Measurements from ENCODE around the gene DPEP1. TPM values are rescaled to one million over a fixed set of nuclear protein-coding genes. Genes with fewer than 3 reads are reported as not detected.
A peak's percentile ranks its signal among the peaks of the same experiment; 100 is the strongest.
"Not testable (repeated sequence)": the region's sequence is repeated elsewhere in the genome, so short reads cannot be mapped to it uniquely, and the experiment has no call there.

The DPEP1 gene
- total RNA-seq, 1 donor: 0.36 TPM

DNA sequence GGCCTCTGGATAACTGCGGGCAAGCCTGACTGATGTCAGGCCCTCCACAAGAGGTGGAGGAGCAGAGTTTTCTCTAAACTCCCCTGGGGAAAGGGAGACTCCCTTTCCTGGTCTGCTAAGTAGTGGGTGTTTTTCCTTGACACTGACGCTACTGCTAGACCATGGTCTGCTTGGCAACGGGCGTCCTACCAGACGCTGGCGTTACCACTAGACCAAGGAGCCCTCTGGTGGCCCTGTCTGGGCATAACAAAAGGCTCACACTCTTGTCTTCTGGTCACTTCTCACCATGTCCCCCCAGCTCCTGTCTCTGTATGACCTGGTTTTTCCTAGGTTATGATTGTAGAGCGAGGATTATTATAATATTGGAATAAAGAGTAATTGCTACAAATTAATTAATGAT, 53.6 kb downstream of the DPEP1 start:
- not testable (repeated sequence) for H2AFZ ChIP-seq (ENCODE audit: low read length); H3K79me2 ChIP-seq (ENCODE audit: insufficient read depth, low read length); H3K9me3 ChIP-seq (ENCODE audit: low read depth, low read length); H4K20me1 ChIP-seq (ENCODE audit: insufficient read depth, low read length); H3K4me2 ChIP-seq (ENCODE audit: insufficient read depth, low read length); H3K4me1 ChIP-seq (ENCODE audit: insufficient read depth, low read length); H3K27me3 ChIP-seq (ENCODE audit: insufficient read depth, low read length); H3K4me3 ChIP-seq (ENCODE audit: insufficient read depth, low read length); H3K27ac ChIP-seq (ENCODE audit: low read depth, low read length); H3K36me3 ChIP-seq (ENCODE audit: insufficient read depth, low read length)
- TF ChIP-seq, protein P1, sequence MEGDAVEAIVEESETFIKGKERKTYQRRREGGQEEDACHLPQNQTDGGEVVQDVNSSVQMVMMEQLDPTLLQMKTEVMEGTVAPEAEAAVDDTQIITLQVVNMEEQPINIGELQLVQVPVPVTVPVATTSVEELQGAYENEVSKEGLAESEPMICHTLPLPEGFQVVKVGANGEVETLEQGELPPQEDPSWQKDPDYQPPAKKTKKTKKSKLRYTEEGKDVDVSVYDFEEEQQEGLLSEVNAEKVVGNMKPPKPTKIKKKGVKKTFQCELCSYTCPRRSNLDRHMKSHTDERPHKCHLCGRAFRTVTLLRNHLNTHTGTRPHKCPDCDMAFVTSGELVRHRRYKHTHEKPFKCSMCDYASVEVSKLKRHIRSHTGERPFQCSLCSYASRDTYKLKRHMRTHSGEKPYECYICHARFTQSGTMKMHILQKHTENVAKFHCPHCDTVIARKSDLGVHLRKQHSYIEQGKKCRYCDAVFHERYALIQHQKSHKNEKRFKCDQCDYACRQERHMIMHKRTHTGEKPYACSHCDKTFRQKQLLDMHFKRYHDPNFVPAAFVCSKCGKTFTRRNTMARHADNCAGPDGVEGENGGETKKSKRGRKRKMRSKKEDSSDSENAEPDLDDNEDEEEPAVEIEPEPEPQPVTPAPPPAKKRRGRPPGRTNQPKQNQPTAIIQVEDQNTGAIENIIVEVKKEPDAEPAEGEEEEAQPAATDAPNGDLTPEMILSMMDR (IDR thresholded peaks at IDR 0.05; ENCODE audit: extremely low read depth, low read depth, low read length): peak; percentile 47
- peak; percentile 84 for DNase-seq (ENCODE audit: insufficient read length, low spot score, missing footprints)

DNA sequence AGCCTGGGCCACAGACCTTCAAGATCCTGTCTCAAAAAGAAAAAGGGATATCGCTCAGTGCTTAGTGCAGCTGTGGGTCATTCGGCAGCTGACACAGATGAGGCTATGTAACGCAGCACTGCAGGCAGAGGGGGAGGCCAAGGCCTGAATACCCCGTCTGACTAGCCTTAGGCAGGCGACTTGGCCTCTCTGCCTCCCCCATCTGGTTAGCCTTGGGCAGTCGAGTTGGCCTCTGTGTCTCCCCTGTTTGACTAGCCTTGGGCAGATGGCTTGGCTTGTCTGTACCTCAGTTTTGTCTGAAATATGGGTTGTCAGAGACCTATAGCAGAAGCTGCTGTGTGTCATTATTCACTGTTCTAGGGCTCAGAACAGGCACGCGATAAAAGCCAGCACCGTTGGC, 54.2 kb downstream of the DPEP1 start:
- TF ChIP-seq, protein P1 (IDR thresholded peaks at IDR 0.05; ENCODE audit: extremely low read depth, low read depth, low read length): no peak
- Histone ChIP-seq H3K9me3 (ENCODE audit: low read depth, low read length) (no peaks in the 10 kb centered on the region), H3K4me3 (ENCODE audit: insufficient read depth, low read length) (no peak overlapping the region)

DNA sequence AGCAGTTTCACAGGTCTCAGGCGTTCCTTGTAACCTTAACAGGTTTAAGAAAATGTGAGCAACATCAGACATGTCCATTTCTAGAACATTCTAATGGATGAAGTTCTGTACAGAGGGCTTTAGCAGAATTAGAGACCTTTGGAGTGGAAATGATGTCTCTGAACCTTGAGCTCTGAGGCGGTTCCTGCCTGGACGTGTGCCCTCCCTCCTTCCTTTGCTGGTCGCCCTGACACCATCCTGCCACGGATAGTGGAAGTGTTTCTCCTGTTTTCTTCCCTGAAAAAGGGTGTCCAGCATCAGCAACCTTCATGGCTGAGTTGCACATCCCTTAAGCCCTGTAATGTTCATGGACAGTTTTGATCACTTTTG, 55.3 kb downstream of the DPEP1 start:
- H3K27me3 ChIP-seq (ENCODE audit: insufficient read depth, low read length): no peaks in the 10 kb centered on the region
- no peak overlapping the region for H2AFZ ChIP-seq (ENCODE audit: low read length)
- TF ChIP-seq, protein P1 (IDR thresholded peaks at IDR 0.05; ENCODE audit: extremely low read depth, low read depth, low read length): no peak
- H3K27ac ChIP-seq (ENCODE audit: low read depth, low read length): no peak overlapping the region
- no peaks in the 10 kb centered on the region for H4K20me1 ChIP-seq (ENCODE audit: insufficient read depth, low read length)
- no peaks in the 10 kb centered on the region for H3K36me3 ChIP-seq (ENCODE audit: insufficient read depth, low read length)
- H3K9me3 ChIP-seq (ENCODE audit: low read depth, low read length): no peaks in the 10 kb centered on the region
- H3K4me3 ChIP-seq (ENCODE audit: insufficient read depth, low read length): no peak overlapping the region
- DNase-seq (ENCODE audit: insufficient read length, low spot score, missing footprints): no peak
- no peaks in the 10 kb centered on the region for H3K79me2 ChIP-seq (ENCODE audit: insufficient read depth, low read length)
- H3K4me1 ChIP-seq (ENCODE audit: insufficient read depth, low read length): no peaks in the 10 kb centered on the region
- H3K4me2 ChIP-seq (ENCODE audit: insufficient read depth, low read length): no peak overlapping the region

More for the DNA sequence above, 54.2 kb downstream of the DPEP1 start:
- DNase-seq (ENCODE audit: insufficient read length, low spot score, missing footprints): no peak
- Histone ChIP-seq H4K20me1 (ENCODE audit: insufficient read depth, low read length) (no peaks in the 10 kb centered on the region), H3K4me2 (ENCODE audit: insufficient read depth, low read length) (no peak overlapping the region), H3K27ac (ENCODE audit: low read depth, low read length) (no peak overlapping the region), H3K79me2 (ENCODE audit: insufficient read depth, low read length) (no peaks in the 10 kb centered on the region), H3K4me1 (ENCODE audit: insufficient read depth, low read length) (no peaks in the 10 kb centered on the region), H3K36me3 (ENCODE audit: insufficient read depth, low read length) (no peaks in the 10 kb centered on the region), H3K27me3 (ENCODE audit: insufficient read depth, low read length) (no peaks in the 10 kb centered on the region), H2AFZ (ENCODE audit: low read length) (no peak overlapping the region)

DNA sequence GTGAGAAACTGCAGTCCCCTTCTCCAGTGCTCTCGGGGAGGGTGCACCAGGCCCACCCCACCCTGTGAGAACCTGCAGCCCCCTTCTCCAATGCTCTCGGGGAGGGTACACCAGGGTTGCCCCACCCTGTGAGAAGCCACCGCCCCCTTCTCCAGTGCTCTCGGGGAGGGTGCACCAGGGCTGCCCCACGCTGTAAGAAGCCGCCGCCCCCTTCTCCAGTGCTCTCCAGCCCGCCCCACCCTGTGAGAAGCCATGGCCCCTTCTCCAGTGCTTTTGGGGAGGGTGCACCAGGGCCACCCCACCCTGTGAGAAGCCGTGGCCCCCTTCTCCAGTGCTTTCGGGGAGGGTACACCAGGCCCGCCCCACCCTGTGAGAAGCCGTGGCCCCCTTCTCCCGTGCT, 56.3 kb downstream of the DPEP1 start:
- TF ChIP-seq, protein P1 (IDR thresholded peaks at IDR 0.05; ENCODE audit: extremely low read depth, low read depth, low read length): no peak
- no peaks in the 10 kb centered on the region for H3K36me3 ChIP-seq (ENCODE audit: insufficient read depth, low read length)
- no peak overlapping the region for H3K4me2 ChIP-seq (ENCODE audit: insufficient read depth, low read length)
- H4K20me1 ChIP-seq (ENCODE audit: insufficient read depth, low read length): no peaks in the 10 kb centered on the region
- no peaks in the 10 kb centered on the region for H3K9me3 ChIP-seq (ENCODE audit: low read depth, low read length)
- no peak overlapping the region for H2AFZ ChIP-seq (ENCODE audit: low read length)
- H3K27me3 ChIP-seq (ENCODE audit: insufficient read depth, low read length): no peaks in the 10 kb centered on the region
- H3K4me3 ChIP-seq (ENCODE audit: insufficient read depth, low read length): no peak overlapping the region
- no peak for DNase-seq (ENCODE audit: insufficient read length, low spot score, missing footprints)
- no peak overlapping the region for H3K27ac ChIP-seq (ENCODE audit: low read depth, low read length)
- no peaks in the 10 kb centered on the region for H3K79me2 ChIP-seq (ENCODE audit: insufficient read depth, low read length)
- no peaks in the 10 kb centered on the region for H3K4me1 ChIP-seq (ENCODE audit: insufficient read depth, low read length)

Measured in osteoblast (primary cell).